Hepatic stellate cell (primary cell): ENCODE results near the gene TTBK2.
"Not testable (repeated sequence)": the region's sequence is repeated elsewhere in the genome, so short reads cannot be mapped to it uniquely, and the experiment has no call there.

Experiments
- DNase-seq: peaks from one replicate; pipeline ENCODE4 v3.0.0; 2011; ENCODE audit warnings: low spot score

TTBK2 gene

GRCh38 chr15:42908538-42908937, 12.0 kb downstream of the TTBK2 start:
- no peak for DNase-seq

- no peak for DNase-seq
These were observed 16.9 kb downstream of the TTBK2 start for GRCh38 chr15:42903388-42904324.

DNA sequence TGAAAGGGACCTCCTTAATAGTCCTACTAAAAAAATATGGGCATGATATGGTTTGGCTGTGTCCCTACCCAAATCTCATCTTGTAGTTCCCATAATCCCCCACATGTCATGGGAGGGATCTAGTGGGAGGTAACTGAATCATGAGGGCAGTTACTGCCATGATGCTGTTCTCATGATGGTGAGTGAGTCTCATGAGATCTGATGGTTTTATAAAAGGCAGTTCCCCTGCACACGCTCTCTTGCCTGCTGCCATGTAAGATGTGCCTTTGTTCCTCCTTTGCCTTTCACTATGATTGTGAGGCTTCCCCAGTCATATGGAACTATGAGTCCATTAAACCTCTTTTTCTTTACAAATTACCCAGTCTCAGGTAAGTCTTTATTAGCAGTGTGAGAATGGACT, 26.7 kb downstream of the TTBK2 start:
- DNase-seq: not testable (repeated sequence)

DNA sequence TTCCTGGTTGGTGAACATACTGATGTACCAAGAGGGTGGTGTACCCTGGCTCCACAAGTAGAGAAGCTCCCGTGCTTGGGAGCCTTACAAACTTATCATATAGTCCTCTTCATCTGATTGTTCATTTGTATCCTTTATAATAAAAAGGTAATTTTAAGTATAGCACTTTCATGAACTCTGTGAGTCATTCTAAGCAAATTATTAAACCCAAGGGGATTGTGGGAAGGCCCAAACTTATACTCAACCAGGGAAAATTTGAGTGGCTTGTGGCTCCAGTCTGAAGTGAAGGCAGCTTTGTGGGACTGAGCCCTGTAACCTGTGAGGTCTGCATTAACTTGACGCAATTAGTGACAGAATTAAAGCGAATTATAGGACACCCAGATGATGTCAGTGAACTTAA, 29.0 kb downstream of the TTBK2 start:
- DNase-seq: no peak

DNA sequence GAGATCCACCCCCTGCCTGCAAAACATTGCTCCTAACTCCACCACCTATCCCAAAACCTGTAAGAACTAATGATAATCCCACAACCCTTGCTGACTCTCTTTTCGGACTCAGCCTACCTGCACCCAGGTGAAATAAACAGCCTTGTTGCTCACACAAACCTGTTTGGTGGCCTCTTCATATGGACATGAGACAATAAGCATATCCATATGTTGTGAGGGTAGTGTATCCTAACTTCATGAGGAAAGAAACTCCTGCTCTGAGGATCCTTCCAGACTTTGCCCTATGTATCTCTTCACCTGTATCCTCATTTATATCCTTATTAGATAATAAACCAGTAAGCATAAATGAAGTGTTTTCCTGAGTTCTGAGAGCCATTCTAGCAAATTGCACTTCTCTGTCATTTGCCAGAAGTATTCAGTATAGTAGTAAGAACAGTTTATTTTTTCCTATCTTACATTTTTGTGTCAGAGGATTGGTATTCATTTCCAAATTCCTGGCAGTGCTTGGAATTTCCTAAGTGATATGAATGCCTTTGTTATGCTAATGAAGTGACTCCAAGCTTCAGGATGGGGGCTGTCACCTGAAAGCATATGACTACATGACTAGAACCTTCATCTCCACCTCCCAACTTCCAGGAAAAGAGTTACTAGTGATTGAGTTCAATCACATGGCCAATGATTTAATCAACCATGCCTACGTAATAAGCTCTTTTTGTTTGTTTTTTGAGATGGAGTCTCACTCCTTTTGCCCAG, 30.2 kb downstream of the TTBK2 start:
- peak; percentile 46 for DNase-seq

DNA sequence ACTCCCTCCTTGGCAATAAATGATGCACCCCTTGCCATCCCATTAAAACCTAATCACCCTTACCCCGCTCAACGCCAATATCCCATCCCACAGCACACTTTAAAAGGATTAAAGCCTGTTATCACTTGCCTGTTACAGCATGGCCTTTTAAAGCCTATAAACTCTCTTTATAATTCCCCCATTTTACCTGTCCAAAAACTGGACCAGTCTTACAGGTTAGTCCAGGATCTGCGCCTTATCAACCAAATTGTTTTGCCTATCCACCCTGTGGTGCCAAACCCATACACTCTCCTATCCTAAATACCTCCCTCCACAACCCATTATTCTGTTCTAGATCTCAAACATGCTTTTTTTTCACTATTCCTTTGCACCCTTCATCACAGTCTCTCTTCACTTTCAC, 33.2 kb downstream of the TTBK2 start:
- DNase-seq: not testable (repeated sequence)

- DNase-seq: no peak
These were observed 40.5 kb downstream of the TTBK2 start for GRCh38 chr15:42880121-42880520.

GRCh38 chr15:42879443-42879842, 41.1 kb downstream of the TTBK2 start:
- no peak for DNase-seq

GRCh38 chr15:42876224-42876623, 44.4 kb downstream of the TTBK2 start:
- no peak for DNase-seq

- DNase-seq: no peak
These were observed 51.9 kb downstream of the TTBK2 start for GRCh38 chr15:42868683-42869082.

DNA sequence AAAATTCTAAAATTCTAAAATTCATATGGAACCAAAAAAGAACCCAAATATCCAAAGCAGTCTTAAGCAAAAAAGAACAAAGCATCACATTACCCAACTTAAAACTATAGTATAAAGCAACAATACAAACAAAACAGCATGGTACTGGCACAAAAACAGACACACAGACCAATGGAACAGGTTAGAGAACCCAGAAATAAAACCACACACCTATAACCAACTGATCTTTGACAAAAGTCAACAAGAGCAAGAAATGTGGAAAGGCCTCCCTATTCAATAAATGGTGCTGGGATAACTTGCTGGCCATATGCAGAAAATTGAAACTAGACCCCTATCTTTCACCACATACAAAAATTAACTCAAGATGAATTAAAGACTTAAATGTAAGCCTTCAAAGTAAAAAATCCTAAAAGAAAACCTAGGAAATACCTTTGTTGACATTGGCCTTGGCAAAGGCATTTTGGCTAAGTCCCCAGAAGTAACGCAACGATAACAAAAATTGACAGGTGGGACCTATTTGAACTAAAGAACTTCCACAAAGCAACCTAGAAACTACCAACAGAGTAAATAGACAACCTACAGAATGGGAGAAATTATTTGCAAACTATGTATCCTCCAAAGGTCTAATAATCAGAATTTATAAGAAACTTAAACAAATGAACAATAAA, 56.9 kb downstream of the TTBK2 start:
- no peak for DNase-seq

GRCh38 chr15:42858999-42859789, 61.4 kb downstream of the TTBK2 start:
- DNase-seq: peak; percentile 31

- DNase-seq: no peak
These were observed 62.0 kb downstream of the TTBK2 start for GRCh38 chr15:42858540-42858939.

GRCh38 chr15:42854576-42854975, 66.0 kb downstream of the TTBK2 start:
- DNase-seq: no peak

DNA sequence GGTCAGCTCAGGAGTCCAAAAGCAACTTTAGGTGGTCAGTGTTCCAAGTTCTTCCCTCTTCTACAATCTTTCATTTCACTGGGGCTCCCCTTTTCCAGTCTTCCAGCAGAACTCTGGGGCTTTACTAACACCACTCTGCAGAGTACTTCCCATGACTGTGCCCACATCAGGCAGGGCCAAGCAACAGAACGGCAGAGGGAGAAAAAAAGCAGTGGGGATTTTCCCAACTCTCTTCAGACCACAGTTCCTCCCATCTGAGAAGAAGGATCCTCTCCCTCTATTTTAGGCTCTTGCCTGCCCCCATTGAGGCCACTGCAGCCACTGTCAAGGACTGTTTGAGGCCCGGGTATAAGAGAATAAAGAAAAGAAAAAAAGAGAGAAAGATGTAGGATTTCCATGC, 70.7 kb downstream of the TTBK2 start:
- DNase-seq: no peak

DNA sequence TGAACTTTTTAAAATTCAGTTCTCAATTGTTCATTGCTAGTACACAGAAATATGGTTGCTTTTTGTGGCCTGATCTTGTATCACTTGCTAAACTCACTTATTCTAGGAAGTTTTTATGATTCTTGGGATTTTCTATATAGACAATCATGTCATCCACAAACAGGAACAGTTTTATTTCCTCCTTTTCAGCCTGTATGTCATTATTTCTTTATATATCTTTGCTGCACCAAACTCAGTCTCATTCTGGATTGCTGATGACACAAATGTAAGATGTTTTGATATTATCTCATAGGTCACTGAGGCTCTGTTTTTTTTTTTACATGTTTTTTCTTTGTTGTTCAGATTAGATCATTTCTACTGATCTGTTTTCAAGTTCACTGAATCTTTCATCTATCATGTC, 71.7 kb downstream of the TTBK2 start:
- no peak for DNase-seq

- DNase-seq: no peak
These were observed 73.9 kb downstream of the TTBK2 start for GRCh38 chr15:42846647-42847046.

GRCh38 chr15:42845581-42845980, 75.0 kb downstream of the TTBK2 start:
- DNase-seq: peak; percentile 24

- no peak for DNase-seq
These were observed 76.9 kb downstream of the TTBK2 start for GRCh38 chr15:42843699-42844098.

- DNase-seq: no peak
These were observed 84.3 kb downstream of the TTBK2 start for GRCh38 chr15:42836251-42836650.

- peak; percentile 39 for DNase-seq
These were observed 88.0 kb downstream of the TTBK2 start for GRCh38 chr15:42832576-42832975.
